ENCODE measurements around the gene SORT1.
"Not testable (repeated sequence)": the region's sequence is repeated elsewhere in the genome, so short reads cannot be mapped to it uniquely, and the experiment has no call there.

The SORT1 gene

DNA sequence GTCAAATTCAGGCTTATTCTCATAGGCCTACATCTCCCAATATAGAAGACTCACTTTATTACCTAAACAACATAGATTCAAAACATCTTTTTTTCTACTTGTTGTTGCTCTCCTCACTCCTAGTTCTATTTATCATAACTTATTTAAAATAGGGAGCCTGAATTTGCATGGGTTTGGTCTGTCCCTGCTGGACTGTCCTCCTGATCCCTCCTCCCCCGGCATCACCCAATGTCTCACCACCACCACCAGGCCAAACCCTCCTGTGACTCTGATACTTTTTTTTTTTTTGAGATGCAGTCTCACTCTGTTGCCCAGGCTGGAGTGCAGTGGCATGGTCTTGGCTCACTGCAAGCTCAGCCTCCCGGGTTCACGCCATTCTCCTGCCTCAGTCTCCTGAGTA is 59.1 kb downstream of the SORT1 start:
- no peak for DNase-seq (ENCODE audit: low spot score)

DNA sequence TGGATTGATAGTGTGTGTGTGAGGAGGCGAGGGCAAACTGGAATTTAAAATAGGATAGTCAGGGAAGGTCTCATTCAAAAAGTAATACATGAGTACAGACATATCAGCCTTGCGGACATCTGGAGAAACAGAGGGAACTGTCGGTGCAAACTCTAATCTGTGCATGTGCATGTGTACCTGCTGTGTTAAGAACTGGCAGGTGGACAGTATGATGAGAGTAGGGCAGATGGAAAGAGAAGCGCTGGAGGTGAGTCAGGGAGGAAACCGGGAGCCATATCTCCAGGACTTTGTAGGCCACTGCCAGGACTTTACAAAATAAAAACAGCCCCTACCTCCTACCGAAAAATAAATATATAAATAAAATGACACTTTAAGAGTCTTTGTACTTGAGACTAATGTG is 59.6 kb downstream of the SORT1 start:
- no peak for DNase-seq (ENCODE audit: low spot score)

DNA sequence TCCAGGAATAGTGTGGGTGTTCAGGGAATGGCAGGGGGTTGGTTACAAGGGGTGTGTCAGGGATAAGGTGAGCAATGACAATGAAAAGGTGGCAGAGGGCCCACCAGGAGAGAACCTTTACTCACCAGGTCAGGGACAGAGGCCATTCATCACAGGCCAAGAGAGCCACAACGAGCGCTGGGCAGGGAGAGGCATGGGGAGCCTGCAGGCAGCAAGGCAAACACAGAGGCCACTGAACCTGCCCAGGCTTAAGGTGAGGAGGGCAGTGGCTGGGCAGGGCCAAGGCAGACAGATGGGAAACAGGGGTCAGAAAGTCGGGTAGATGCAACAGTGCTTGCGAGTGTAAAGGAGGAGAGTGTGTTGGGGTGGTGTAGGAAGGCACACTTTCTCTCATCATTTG is 62.6 kb downstream of the SORT1 start:
- DNase-seq (ENCODE audit: low spot score): no peak

DNA sequence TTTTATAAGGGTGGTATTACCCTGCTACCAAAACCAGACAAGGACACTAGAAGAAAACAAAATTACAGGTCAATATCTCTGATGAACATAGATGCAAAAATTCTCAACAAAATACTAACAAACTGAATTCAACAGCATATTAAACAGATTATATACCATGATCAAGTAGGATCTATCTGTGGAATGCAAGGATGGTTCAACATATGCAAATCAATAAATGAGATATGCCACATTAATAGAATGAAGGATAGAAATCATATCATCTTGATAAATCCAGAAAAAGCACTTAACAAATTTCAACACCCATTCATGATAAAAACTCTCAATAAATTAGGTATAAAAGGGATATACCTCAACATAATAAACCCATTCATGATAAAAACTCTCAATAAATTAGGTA is 66.6 kb downstream of the SORT1 start:
- DNase-seq (ENCODE audit: low spot score): no peak

DNA sequence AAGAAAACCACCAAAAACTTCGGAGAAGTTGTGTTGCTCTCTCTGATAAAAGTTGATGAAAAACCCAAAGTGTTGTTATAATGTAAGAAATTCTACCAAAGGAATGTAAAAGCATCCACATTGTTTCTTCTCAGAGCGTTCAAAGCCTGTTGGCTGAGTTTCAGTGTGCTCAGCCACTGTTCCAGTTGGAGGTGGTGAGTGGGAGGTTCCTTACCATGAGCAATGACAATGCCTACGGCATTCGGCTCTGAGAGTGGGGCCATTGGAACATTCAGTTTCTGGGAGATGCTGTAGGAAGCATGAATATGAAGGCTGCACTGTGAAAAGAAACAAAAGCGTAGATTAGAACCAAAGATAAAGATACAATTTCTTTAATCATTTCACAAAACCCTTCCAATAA is 70.4 kb downstream of the SORT1 start:
- peak; percentile 79 for DNase-seq (ENCODE audit: low spot score)

DNA sequence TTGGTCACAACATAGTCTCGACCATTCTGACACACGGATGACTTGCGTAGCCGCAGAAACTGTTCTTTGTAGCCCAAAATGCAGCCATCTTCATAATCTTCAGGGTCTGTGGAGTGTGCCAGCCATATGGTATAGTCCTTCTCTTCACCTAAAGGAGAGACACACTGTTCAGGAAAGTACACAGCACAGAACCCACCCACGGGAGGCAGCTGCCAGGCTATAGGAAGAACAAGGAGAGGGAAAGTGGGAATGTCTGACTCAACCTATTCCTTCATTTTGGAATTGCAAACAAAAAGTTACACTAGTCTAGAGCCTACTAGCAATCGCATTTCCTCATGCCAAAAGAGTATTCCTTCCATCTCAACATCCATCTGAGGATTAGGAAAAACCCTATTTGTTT is 74.7 kb downstream of the SORT1 start:
- no peak for DNase-seq (ENCODE audit: low spot score)

DNA sequence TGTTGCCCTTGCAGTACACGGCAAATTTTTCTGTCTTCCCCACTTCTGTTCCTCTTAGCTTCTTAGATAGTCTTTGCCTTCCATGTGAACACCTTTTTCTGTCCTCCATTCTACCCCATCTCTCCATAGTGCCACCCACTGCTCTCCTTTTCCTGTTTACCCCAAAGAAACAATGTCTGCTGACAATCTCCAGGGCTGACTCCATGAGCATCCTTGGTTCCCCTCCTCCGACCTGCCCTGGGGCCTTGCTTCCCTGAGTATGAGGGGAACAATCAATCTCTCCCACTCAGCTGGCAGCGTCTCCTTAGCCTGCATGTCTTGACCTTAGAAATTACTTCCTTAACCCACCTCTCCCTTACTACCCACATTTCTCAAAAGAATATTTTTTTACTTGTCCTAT is 78.6 kb downstream of the SORT1 start:
- DNase-seq (ENCODE audit: low spot score): no peak

DNA sequence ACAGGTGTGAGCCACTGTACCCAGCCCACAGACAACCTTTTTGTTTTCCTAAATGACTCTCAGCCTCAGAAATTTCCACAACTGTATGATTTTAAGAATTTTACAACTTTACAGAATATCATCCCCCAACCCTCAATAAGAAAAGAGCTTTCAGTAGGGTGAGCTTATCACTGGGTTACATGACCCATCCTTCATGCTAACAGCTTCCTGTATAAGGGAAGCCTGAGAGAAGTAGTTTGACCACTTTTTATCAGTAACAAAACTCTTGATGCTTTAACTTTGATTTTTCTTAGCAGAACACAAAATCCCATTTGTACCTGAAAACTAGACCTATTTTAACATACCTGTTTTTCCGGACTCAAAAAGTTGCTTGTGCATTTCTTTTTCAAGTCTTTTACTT is 81.2 kb downstream of the SORT1 start:
- no peak for DNase-seq (ENCODE audit: low spot score)

DNA sequence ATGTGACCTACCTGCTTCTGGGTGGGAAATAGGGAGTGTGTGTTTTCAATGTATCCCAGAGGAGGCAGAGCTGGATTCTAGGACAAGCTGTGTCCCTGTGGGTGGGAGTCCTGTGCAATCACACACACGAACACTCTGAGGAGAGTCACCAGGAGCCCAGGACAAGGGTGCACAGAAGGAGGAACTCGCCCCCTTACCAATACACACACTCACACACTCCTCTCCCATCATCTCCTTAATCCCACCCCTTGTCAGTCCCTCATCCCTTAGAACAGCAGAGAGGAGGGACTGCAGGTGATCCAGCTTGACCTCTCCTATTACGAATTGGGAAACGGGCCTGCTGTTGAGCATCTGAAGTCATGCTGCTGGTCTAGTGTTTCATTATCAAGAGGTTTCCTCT is 82.4 kb downstream of the SORT1 start:
- no peak for DNase-seq (ENCODE audit: low spot score)

DNA sequence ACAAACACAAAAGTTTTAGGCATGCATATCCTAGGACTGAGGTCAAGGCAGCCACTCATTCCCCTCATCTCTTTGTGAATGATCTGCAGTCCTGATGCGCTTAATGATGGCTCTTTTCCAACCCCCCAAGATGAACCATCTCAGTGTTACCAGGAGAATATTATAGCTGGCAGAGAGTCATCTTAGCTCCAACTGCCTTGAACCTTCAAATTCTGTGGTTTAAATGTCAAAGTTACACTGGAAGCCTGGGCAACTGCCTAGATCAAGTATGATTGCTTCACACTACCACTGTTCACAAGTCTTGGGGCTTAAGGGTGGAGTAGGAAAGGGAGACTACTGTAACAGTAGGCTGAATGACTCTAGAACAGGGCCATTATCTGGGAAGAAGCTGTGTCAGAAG is 82.9 kb downstream of the SORT1 start:
- DNase-seq (ENCODE audit: low spot score): no peak

DNA sequence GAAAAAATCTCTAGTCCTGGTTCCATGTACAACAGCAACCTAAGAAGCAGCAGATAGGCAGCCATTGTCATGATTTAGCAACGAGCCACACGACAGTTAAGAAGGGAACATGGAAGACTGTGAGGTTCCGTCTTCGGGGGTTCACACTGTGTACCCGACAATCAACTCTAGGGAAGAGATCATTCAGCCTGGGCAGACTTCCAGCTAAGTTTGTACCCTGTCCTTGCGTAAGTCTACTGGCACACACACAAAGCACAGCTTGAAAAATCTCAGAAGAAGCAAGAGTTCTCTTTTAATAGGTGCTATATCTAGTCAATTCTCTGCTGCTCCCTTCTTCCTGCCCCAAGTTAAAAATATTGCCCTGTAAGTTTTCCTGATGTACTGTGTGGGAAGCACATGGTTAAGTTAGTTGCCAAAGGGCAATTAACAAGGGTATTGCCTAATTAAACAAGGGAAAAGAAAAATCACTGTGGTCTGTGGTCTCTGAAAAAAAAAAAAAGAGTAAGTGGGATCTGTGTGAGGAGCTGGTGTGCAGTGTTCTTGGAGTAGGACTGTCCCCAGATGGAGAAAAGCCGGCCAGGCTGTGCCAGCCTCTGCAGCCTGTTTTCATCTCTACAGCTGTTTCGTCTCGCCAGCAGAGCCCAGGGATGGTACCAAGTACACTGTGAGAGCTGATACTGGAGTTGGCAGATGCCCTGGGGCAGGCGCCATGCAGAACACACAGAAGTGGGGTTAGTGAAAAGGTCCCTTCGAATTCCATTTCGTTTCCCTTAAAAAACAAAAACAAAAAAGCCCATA is 84.5 kb downstream of the SORT1 start:
- peak; percentile 93 for DNase-seq (ENCODE audit: low spot score)

DNA sequence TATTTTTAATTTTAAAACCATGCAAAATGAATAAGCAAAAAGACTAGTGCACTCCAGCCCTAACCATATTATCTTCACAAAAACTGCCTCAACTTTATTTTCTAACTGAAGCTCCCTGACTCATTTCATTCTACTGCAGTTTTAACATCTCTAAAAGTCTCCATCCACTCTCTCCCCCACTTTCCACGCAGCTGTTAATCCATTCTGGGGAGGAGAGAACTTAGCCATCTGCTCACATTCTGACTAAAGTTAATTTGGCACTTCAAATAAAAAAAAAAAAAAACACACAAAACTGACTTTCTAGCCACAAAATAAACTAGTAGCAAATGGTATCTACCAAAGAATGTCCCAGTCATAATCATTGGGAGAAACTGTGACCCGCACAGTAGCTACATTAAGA is 85.5 kb downstream of the SORT1 start:
- no peak for DNase-seq (ENCODE audit: low spot score)

DNA sequence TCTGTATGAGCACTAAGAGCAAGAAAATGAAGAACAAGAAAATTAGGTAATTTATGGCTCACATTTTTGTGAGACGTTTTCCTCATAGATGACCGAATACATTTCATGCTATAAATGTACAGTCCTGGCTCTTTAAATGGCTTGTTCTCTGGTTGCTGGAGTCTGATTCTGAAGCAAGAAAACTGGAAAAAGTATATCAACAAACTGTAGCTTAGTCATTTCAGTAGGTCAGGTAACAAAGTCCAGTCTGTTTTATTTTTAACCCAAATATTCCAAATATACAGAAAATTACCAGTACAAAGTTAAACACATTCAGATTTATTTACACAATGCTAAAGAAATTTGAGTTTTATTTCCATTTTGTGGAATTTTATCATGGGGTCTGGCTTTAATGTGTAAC is 88.4 kb downstream of the SORT1 start:
- DNase-seq (ENCODE audit: low spot score): no peak

DNA sequence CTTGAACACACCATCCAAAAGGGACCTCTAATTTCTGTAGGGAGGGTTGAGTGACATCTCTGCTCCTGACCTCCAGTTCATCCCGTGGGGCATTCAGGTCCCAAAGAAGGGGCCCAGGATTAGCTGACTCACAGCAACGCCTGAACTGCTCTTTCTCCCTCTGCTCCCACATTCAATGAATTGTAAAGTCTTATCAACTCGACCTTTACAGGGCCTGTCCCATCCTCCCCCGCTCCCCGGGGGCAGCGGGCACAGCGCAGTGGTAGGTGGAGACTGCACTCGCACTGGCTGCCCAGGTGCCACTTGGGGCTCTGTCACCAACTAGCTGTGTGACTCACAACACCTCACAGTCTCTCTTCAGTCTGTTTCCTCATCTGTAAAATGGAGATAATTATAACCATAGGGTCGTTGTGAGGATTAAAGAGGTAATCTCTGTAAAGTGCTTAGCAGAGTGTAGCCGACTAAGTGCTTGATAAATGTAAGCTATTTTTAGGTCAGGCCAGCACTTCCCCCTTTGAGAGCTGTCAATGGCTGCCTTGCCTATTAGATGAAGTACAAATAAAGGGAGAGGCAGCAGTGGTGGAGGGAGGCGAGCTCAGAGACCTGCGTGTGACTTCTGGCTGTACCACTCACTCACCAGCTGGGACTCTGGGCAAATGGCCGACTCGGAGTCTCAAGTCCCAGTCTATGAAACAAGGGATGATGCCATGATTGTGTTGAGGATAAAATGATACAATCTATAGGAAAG is 90.3 kb downstream of the SORT1 start:
- DNase-seq (ENCODE audit: low spot score): peak; percentile 75

DNA sequence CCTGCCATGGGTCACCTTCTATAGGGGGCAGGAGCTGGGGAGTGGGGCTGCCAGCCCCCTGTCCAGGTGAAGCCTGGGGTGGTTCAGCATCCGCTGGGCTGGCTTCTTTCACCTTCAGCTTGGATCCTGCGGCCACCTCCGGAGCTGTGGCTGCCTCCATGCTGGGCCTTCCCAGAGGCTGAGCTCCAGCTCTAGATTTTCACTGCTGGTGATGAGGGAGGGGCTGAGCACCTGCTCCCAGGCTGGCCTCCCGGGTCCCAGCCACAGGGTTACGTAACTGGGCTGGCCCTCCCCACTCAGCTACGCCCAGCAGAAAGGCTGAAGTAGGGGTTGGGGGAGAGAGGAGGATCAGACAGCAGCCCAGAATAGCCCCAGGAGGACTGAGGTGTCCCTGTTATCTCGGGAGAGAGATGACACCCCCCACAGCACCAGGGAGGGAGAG is 90.9 kb downstream of the SORT1 start, which contains the start of gene MYBPHL:
MYBPHL (minus strand) TSS at position 180 of the 442 bp plus-strand sequence; CDS start at position 160, 20 bp downstream.
- no peak for DNase-seq (ENCODE audit: low spot score)

DNA sequence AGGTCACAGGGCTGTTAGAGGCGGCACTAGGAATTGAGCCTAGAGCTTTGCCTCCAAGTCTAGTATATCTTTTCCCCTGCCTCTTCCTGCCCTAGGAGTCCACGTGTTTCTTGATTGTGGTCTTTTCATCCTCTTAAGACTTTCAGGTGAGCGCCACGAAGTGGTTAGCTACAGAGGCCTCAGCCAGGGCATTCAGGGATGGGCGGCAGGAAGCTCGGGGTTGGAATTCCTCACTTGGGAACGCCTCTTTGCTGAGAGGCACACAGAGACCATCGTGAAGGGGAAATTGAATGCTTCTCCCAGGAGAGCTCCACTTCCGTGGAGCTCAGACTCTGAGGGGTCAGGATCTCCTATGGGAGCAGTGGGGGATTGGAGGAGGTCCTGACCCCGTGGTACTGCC is 91.7 kb downstream of the SORT1 start:
- not testable (repeated sequence) for DNase-seq (ENCODE audit: low spot score)

DNA sequence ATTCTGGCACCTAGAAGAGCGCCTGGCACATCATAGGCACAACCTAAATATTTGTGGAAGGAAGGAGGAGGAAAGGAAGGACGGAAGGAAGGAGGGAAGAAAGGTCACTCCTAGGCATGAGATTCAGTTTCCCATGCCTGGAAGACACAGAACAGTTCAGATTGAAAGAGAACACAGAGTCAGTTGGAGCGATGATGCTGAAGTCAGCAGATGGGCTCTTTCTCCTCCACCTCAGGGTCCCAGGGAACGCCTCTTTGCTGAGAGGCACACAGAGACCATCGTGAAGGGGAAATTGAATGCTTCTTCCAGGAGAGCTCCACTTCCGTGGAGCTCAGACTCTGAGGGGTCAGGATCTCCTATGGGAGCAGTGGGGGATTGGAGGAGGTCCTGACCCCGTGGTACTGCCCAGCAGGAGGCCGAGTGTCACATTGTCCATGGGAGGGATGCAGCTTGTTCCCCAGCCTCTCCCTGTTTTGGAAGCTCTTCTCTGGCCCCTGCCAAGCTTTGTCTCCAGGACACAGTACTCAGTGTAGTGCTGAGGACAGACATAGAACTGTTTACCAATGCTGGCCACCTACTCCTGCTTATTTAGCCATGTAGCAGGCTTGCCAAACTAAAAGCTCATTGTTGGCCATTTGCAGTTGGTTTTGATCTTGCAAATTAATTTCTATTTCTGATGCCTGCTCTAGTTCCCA is 93.3 kb downstream of the SORT1 start:
- peak; percentile 95 for DNase-seq (ENCODE audit: low spot score)

DNA sequence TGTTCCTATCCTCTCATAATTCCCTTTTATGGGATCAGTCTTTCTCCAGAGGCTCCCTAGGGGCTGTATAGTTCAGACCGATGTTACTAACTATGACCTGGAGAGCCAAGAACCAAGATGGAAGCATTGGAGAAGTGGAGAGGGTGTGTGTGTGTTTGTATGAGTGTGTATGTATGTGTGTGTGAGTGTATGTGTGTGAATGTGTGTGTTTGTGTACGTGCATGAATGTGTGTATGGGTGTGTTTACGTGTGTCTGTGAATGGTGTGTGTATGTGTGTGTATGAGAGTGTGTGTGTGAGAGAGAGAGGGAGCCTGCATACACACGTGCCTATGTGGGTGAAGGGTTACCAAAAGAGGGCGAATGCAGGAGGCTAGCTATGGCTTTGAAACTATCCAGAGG is 95.8 kb downstream of the SORT1 start:
- no peak for DNase-seq (ENCODE audit: low spot score)

DNA sequence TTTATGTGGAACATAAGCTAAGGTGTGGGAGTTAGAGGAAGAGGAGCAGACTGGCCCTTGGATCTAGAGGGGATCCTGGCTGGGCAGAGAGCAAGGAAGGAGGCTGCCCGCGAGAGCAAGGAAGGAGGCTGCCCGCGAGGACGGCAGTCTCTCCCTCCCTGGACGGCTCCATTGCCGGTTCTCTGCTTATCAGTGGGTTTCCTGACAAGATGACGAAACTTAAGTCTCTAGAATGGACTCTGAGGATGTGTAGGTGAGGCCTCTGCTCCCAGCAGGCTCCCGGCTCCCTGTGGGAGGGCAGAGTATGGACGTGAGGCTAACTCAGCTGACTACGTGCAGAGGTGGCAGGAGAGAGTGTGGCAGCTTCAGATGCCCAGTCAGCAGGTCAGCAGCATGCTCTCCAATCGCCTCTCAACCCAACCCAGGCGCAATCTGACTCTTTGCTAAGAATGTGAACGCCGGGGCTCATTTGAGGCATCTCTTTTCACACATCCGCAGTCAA is 97.0 kb downstream of the SORT1 start:
- no peak for DNase-seq (ENCODE audit: low spot score)

DNA sequence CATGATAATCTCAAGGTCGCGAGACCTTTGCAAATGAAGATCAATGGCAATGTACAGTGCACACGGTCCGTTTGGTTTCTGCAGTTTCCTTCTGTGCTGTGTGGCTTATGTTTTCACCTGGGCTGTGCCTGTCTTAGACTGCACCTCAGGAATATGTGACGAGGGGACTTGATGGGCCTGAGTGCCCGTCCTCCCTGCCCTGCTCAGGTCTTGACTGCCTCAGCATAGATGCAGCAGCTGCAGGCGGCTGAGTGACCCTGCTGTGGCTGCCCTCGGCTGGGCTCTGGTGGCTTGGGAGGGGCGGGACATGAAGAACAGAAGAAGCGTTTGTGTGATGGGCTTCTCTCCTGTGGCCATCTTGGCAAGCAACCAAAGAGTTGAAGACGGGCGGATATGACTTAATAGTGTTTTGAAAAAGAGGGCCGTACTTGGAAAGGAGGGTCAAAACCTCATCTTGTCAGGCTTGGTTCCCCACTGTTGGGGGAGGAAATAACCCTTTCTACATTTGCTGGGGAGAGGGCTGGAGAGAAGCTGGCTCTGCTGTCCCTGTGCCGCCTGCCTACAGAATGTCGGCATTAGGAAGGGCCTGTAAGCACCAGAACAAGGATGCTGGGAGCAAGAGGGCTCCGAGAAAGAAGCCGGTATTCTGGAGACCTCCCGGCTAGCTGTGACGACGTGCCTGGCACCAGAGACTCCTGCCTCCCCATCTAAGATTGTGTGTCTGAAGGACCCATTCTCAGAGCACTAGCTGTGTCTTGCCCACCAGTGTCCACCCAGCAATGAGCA is 98.0 kb downstream of the SORT1 start:
- peak; percentile 97 for DNase-seq (ENCODE audit: low spot score)

DNA sequence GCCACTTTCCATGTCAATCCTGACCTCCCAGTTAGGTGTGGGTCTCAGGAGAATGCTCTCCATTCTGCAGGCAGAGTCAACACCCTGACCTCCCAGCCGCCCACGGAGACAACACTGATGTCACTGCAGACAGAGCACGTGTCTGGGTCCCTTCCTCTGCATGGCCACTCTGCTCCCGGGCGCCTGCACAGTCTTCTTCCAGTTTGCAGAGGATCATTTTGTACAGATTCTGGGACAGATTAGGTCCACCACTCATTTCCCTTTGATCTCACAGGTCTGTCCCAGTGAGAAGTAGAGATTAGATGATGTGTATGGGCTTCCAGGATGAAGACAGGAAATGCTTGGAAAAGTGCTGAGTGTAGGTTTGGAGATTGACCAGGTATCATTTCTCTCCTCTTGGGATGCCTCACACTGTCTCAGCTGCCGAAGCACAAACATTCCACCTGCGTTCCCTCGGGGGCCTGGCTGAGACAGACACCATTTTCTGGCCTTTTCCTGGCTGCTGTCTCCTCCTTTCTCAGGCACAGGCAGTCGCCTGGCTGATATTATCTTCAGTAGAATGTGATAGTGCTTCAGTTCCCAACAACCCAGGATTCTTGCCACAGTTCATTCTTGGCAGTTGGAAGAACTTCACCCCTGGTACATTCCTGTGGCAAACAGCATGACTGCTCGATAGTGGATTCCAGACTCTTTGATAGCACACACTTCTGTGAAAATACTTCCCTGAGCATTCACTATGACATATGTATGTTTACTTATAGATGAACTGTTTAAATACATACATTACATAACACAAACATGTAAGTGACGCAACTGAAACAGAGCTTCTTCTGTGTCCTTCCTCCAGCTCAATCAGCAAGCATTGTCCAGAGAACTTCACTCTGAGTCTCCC is 98.8 kb downstream of the SORT1 start:
- peak; percentile 83 for DNase-seq (ENCODE audit: low spot score)
